Measurements from ENCODE around the gene PHF2.

GRCh38 chr9:93566408-93567270, 9.7 kb upstream of the PHF2 start:
- TF ChIP-seq CTCF (IDR thresholded peaks at IDR 0.05) (peak; percentile 73 to 97 (median 92)), POLR2A (IDR thresholded peaks at IDR 0.05) (peak; percentile 62 to 97)

All from thyroid gland (tissue), 4 donors.